NCI-H748 treated with DMSO at 0.1 percent for 48 hours (cell line): ENCODE measurements around the gene TP53TG3D.
"Not testable (repeated sequence)": the region's sequence is repeated elsewhere in the genome, so short reads cannot be mapped to it uniquely, and the experiment has no call there.

ENCODE experiments used
- DNase-seq: peaks from one replicate; lab custom pipeline; 2025; lab: John Stamatoyannopoulos, UW

TP53TG3D gene

GRCh38 chr16:32252986-32253385, at the start of gene TP53TG3D:
Gene TP53TG3D (plus strand): TSS chr16:32253286. CDS start chr16:32253354, 68 bp downstream.
- not testable (repeated sequence) for DNase-seq

- not testable (repeated sequence) for DNase-seq
These were observed 421 bp downstream of the TP53TG3D start for GRCh38 chr16:32253507-32253906.

- not testable (repeated sequence) for DNase-seq
These were observed 8.4 kb downstream of the TP53TG3D start for GRCh38 chr16:32261526-32261925.

- not testable (repeated sequence) for DNase-seq
These were observed 10.5 kb downstream of the TP53TG3D start for GRCh38 chr16:32263552-32263951.

- not testable (repeated sequence) for DNase-seq
These were observed 28.8 kb downstream of the TP53TG3D start for GRCh38 chr16:32281910-32282309.

- not testable (repeated sequence) for DNase-seq
These were observed 29.9 kb downstream of the TP53TG3D start for GRCh38 chr16:32283024-32283423.

- DNase-seq, result not testable (repeated sequence)
These were observed 30.9 kb downstream of the TP53TG3D start for GRCh38 chr16:32283917-32284495.

GRCh38 chr16:32284800-32285796, 32.0 kb downstream of the TP53TG3D start:
- DNase-seq, result not testable (repeated sequence)

GRCh38 chr16:32286193-32286592, 33.1 kb downstream of the TP53TG3D start:
- not testable (repeated sequence) for DNase-seq

- not testable (repeated sequence) for DNase-seq
These were observed 34.7 kb downstream of the TP53TG3D start for GRCh38 chr16:32287743-32288142.

- DNase-seq, result not testable (repeated sequence)
These were observed 36.1 kb downstream of the TP53TG3D start for GRCh38 chr16:32289197-32289596.

GRCh38 chr16:32302776-32303175, 49.7 kb downstream of the TP53TG3D start:
- not testable (repeated sequence) for DNase-seq
